Upper lobe of left lung (tissue), 4 donors: ENCODE data around the gene CSPG4.

Source experiments
- POLR2A ChIP-seq, 4 donors: fragments of 450-650 bp; IDR thresholded peaks; one replicate each; pipeline ENCODE4 v1.5.1; 2016 to 2017; ENCODE audit warnings: antibody characterized with exemption in 4 of 4, mild to moderate bottlenecking in 2 of 4
- POLR2AphosphoS5 ChIP-seq, 2 donors: sonication (generic); formaldehyde crosslinking; IDR thresholded peaks; one replicate each; pipeline ENCODE4 v1.5.1; 2017; ENCODE audit warnings: antibody characterized with exemption in 2 of 2
- TF ChIP-seq, protein P1 (sequence below), 6 experiments: fragments of 450-650 bp in 4 of 6; fragments of 200-600 bp in 2 of 6; sonication (generic) in 2 of 6; IDR thresholded peaks; one replicate each; pipeline ENCODE4 v1.5.1; 2016 to 2019; ENCODE audit warnings: antibody characterized with exemption in 6 of 6

DNA sequence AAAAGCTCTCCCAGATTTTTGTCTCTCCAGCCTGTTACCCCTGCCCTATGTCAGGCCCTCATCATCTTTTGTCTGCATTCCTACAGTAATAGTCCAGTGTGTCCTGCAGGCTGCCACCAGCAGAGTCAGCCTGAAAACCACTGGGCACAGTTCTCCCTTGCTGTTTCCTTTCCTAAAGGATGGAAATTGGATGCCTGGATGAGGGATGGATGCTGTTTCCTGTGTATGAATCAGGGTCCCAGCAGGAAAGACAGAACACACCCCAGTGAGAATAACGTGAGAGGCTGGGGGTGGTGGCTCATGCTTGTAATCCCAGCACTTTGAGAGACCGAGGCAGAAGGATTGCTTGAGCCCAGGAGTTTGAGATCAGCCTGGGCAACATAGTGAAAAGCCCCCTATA, 68.3 kb downstream of the CSPG4 start:
- no peak for TF ChIP-seq POLR2AphosphoS5 (IDR thresholded peaks at IDR 0.05)
- TF ChIP-seq, protein P1, sequence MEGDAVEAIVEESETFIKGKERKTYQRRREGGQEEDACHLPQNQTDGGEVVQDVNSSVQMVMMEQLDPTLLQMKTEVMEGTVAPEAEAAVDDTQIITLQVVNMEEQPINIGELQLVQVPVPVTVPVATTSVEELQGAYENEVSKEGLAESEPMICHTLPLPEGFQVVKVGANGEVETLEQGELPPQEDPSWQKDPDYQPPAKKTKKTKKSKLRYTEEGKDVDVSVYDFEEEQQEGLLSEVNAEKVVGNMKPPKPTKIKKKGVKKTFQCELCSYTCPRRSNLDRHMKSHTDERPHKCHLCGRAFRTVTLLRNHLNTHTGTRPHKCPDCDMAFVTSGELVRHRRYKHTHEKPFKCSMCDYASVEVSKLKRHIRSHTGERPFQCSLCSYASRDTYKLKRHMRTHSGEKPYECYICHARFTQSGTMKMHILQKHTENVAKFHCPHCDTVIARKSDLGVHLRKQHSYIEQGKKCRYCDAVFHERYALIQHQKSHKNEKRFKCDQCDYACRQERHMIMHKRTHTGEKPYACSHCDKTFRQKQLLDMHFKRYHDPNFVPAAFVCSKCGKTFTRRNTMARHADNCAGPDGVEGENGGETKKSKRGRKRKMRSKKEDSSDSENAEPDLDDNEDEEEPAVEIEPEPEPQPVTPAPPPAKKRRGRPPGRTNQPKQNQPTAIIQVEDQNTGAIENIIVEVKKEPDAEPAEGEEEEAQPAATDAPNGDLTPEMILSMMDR (IDR thresholded peaks at IDR 0.05): no peak
- no peak for TF ChIP-seq POLR2A (IDR thresholded peaks at IDR 0.05)
